NCI-H82 treated with DMSO at 0.1 percent for 48 hours (cell line): ENCODE results near the gene NAA60.
"Not testable (repeated sequence)": the region's sequence is repeated elsewhere in the genome, so short reads cannot be mapped to it uniquely, and the experiment has no call there.

Experiments used
- DNase-seq: peaks from one replicate; lab custom pipeline; 2025; ENCODE audit not compliant: unreplicated experiment; lab: John Stamatoyannopoulos, UW

The NAA60 gene

GRCh38 chr16:3481696-3482658 is 38.5 kb downstream of the NAA60 start:
- DNase-seq, result no peak

GRCh38 chr16:3482659-3483241 is 39.3 kb downstream of the NAA60 start:
- DNase-seq, result no peak

- no peak for DNase-seq
Observed at GRCh38 chr16:3484318-3485096, 41.0 kb downstream of the NAA60 start.

- no peak for DNase-seq
Observed at GRCh38 chr16:3485097-3485745, 41.7 kb downstream of the NAA60 start.

- no peak for DNase-seq
Observed at GRCh38 chr16:3485821-3486505, 42.5 kb downstream of the NAA60 start.

GRCh38 chr16:3486506-3487215 is 43.2 kb downstream of the NAA60 start:
- DNase-seq, result no peak

GRCh38 chr16:3487521-3488410 is 44.3 kb downstream of the NAA60 start:
- DNase-seq, result no peak

- DNase-seq, result no peak
Observed at GRCh38 chr16:3488801-3489200, 45.3 kb downstream of the NAA60 start.

GRCh38 chr16:3490911-3491629 is 47.6 kb downstream of the NAA60 start:
- no peak for DNase-seq

- no peak for DNase-seq
Observed at GRCh38 chr16:3492356-3492755, 48.9 kb downstream of the NAA60 start.

GRCh38 chr16:3494386-3494973 is 51.0 kb downstream of the NAA60 start:
- no peak for DNase-seq

GRCh38 chr16:3495176-3495575 is 51.7 kb downstream of the NAA60 start, which contains the start of gene C16orf90:
TSS of gene C16orf90 (minus strand) at chr16:3495489. CDS start at chr16:3495421, 68 bp downstream.
- no peak for DNase-seq

GRCh38 chr16:3496386-3496785 is 52.9 kb downstream of the NAA60 start:
- DNase-seq, result no peak

GRCh38 chr16:3497771-3498170 is 54.3 kb downstream of the NAA60 start:
- DNase-seq, result peak; percentile 58

GRCh38 chr16:3498988-3499387 is 55.5 kb downstream of the NAA60 start:
- DNase-seq, result no peak

GRCh38 chr16:3501412-3501761 is 57.9 kb downstream of the NAA60 start:
- DNase-seq, result not testable (repeated sequence)

- no peak for DNase-seq
Observed at GRCh38 chr16:3501783-3502400, 58.4 kb downstream of the NAA60 start.
